ENCODE data around the gene ST6GALNAC6. TPM values are rescaled to one million over a fixed set of nuclear protein-coding genes. Genes with fewer than 3 reads are reported as not detected.
A peak's percentile ranks its signal among the peaks of the same experiment; 100 is the strongest.

The ST6GALNAC6 gene
- total and polyA plus RNA-seq, 10 of the 15 experiments (the other 5 are each of a cell fraction or from before 2014, with no cell fraction given), result 0.40 to 27.0 (median 16.8) TPM

- TF ChIP-seq BHLHE40 (IDR thresholded peaks at IDR 0.05; ENCODE audit: borderline replicate concordance in 1 of 2, low read depth in 2 of 2, low read length in 1 of 2) (peak in 1 of 2 experiments; percentile 68; a peak in 3 of 4 replicates), LARP7 (IDR thresholded peaks at IDR 0.05) (0 out of 2 replicates have a peak, but pooled peaks have one; percentile 16), TCF12 (IDR thresholded peaks at IDR 0.05; ENCODE audit: low read depth, low read length) (peak; percentile 48; the same call in 1 of the 2 replicates), RUNX3 (IDR thresholded peaks at IDR 0.05; ENCODE audit: low read length) (peak; percentile 14; the same call in 1 of the 2 replicates), PAX5 (IDR thresholded peaks at IDR 0.05; ENCODE audit: borderline replicate concordance, low read depth, low read length) (peak; percentile 49; the same call in 1 of the 2 replicates), EGR1 (IDR thresholded peaks at IDR 0.05; ENCODE audit: borderline replicate concordance in 1 of 2, low read depth in 2 of 2, low read length in 2 of 2) (peak in 1 of 2 experiments; percentile 92; a peak in 2 of 3 replicates), BACH1 (IDR thresholded peaks at IDR 0.05; ENCODE audit: borderline replicate concordance) (peak; percentile 63; the same call in 1 of the 2 replicates), CTCF (IDR thresholded peaks at IDR 0.05 in 2 of 3, conservative IDR thresholded peaks at IDR 0.05 in 1 of 3; ENCODE audit: control insufficient read depth in 2 of 3, extremely low read depth in 1 of 3, insufficient read depth in 1 of 3, low read depth in 3 of 3, low read length in 3 of 3) (no peak), RAD21 (IDR thresholded peaks at IDR 0.05; ENCODE audit: insufficient read depth, low read depth, low read length) (peak; percentile 17; the same call in 1 of the 2 replicates), BCL3 (IDR thresholded peaks at IDR 0.05; ENCODE audit: borderline replicate concordance, insufficient read depth, low read depth, low read length, poor library complexity, severe bottlenecking) (peak; percentile 39), TCF3 (IDR thresholded peaks at IDR 0.05; ENCODE audit: borderline replicate concordance, insufficient read depth, low read depth, low read length) (0 out of 2 replicates have a peak, but pooled peaks have one; percentile 28)
Observed at GRCh38 chr9:127899128-127899943, at the start of gene ST6GALNAC6 (continued).

Data from GM12878 (cell line).